Panc1 (cell line): ENCODE results near the gene SYT8. TPM values are rescaled to one million over a fixed set of nuclear protein-coding genes. Genes with fewer than 3 reads are reported as not detected.

Experiments used
- ATAC-seq: fragments of 200-7000 bp; cut with Tn5 transposase; 2 replicates; pipeline ENCODE4 v1.9.1; 2020; ENCODE audit warnings: mild to moderate bottlenecking, moderate library complexity
- BruUV-seq: library from RNA; stranded (reverse); fragments of 400-500 nt; replicated peaks from 2 replicates; lab custom pipeline; 2021; lab: Mats Ljungman, UMichigan
- CTCF ChIA-PET: fragments of 300-600 bp; sonication (Branson Sonifier 250); formaldehyde crosslinking; loops from one replicate; lab custom pipeline; 2022; ENCODE audit warnings: antibody characterized with exemption; lab: Charles Lee
- POLR2A ChIA-PET: fragments of 300-600 bp; sonication (Branson Sonifier 250); formaldehyde crosslinking; loops from one replicate; lab custom pipeline; 2022; ENCODE audit warnings: antibody characterized with exemption; lab: Charles Lee
- DNase-seq: peaks from one replicate; pipeline ENCODE4 v3.0.0-alpha.2; 2010; ENCODE audit warnings: low read depth, low spot score
- H3K27ac ChIP-seq: 2 replicates; pipeline ENCODE4 v1.5.1; 2011; ENCODE audit warnings: mild to moderate bottlenecking, low read length, inconsistent platforms
- H3K27me3 ChIP-seq: fragments of 200-500 bp; sonication (Bioruptor generic); 2 replicates; pipeline ENCODE4 v1.6.0; 2014; ENCODE audit warnings: low read length, inconsistent platforms; ENCODE audit not compliant: control insufficient read depth, insufficient read depth
- H3K36me3 ChIP-seq: fragments of 200-500 bp; sonication (Bioruptor generic); 2 replicates; pipeline ENCODE4 v1.5.1; 2014; ENCODE audit warnings: inconsistent platforms, mild to moderate bottlenecking, low read length, moderate library complexity; ENCODE audit not compliant: control insufficient read depth, insufficient read depth
- H3K4me1 ChIP-seq: 2 replicates; pipeline ENCODE4 v1.5.1; 2011; ENCODE audit warnings: inconsistent platforms, mild to moderate bottlenecking, low read length, moderate library complexity; ENCODE audit not compliant: control insufficient read depth, insufficient read depth
- H3K4me3 ChIP-seq, 2 experiments: 2 replicates each; pipeline ENCODE4 v1.5.1; 2011 to 2012; ENCODE audit warnings: low read depth in 2 of 2, low read length in 2 of 2, mild to moderate bottlenecking in 2 of 2, inconsistent platforms in 1 of 2, moderate library complexity in 1 of 2
- H3K9me3 ChIP-seq: fragments of 200-500 bp; sonication (Bioruptor generic); 2 replicates; pipeline ENCODE4 v1.5.1; 2014; ENCODE audit warnings: low read depth, mild to moderate bottlenecking, inconsistent platforms, low read length, moderate library complexity; ENCODE audit not compliant: control insufficient read depth, insufficient read depth
- CTCF ChIP-seq: fragments of 450-650 bp; IDR thresholded peaks from 2 replicates; pipeline ENCODE4 v1.5.1; 2017; ENCODE audit warnings: mild to moderate bottlenecking
- POLR2AphosphoS5 ChIP-seq: IDR thresholded peaks from 2 replicates; pipeline ENCODE4 v1.6.1; 2012; ENCODE audit warnings: mild to moderate bottlenecking, low read depth, low read length, moderate library complexity
- REST ChIP-seq, 2 experiments: IDR thresholded peaks; 2 replicates each; pipeline ENCODE4 v1.6.1; 2011 to 2012; ENCODE audit warnings: low read depth in 2 of 2, control low read depth in 1 of 2, low read length in 1 of 2, mild to moderate bottlenecking in 1 of 2, moderate library complexity in 1 of 2; ENCODE audit not compliant: insufficient read depth in 1 of 2
- SIN3A ChIP-seq: IDR thresholded peaks from 2 replicates; pipeline ENCODE4 v1.6.1; 2012; ENCODE audit warnings: low read depth, mild to moderate bottlenecking, low read length, moderate library complexity, borderline replicate concordance; ENCODE audit not compliant: insufficient read depth
- TCF7L2 ChIP-seq: IDR thresholded peaks from 2 replicates; pipeline ENCODE4 v1.6.1; 2011; ENCODE audit warnings: mild to moderate bottlenecking, low read depth, low read length, inconsistent platforms
- in situ Hi-C: cut with HindIII; loops from 2 replicates; pipeline ENCODE4 v1.10.0; 2016; ENCODE audit warnings: low sequenced_read_pairs, low pct_unique_long_range_greater_than_20kb
- intact Hi-C: fragments of 100-400 bp; cut with micrococcal nuclease; formaldehyde crosslinking; loops from one replicate; pipeline ENCODE4 v1.10.0; 2022; ENCODE audit not compliant: unreplicated experiment
- total RNA-seq: library from RNA; stranded (reverse); gene quantifications from one replicate; pipeline ENCODE4 v1.2.1, GENCODE V29; 2021; ENCODE audit not compliant: unreplicated experiment

Gene SYT8
- total RNA-seq, 1 experiment from 2014 or later = 3.5 TPM

- ATAC-seq (no peak), DNase-seq (no peak)
- H3K36me3 ChIP-seq = no peaks in the 10 kb centered on the region
- peak overlapping the region; percentile 99 for H3K27ac ChIP-seq
- TF ChIP-seq REST (IDR thresholded peaks at IDR 0.05; ENCODE audit: insufficient read depth in 1 of 2, low read depth in 2 of 2, low read length in 1 of 2) (no peak), SIN3A (no peak), TCF7L2 (no peak), POLR2AphosphoS5 (no peak), CTCF (no peak)
- no peak overlapping the region for H3K4me3 ChIP-seq
- ChIA-PET POLR2A (no interaction called here), CTCF (interaction anchor here (0.6 to 7.7 kb wide), 12 partner anchors 9 to 195 kb away, joined by 3 to 168 read pairs (median 10); no protein-coding TSS in a partner anchor)
- no TSS peak for BruUV-seq
- H3K27me3 ChIP-seq = no peaks in the 10 kb centered on the region
- peaks cover 86% of the 10 kb centered on the region for H3K4me1 ChIP-seq
- intact Hi-C loops = loop anchor here (5.0 kb wide), 1 partner anchor 69 kb away; the partner anchor contains the start of gene CTSD
- no peaks in the 10 kb centered on the region for H3K9me3 ChIP-seq
- in situ Hi-C loops = no loop called here
These were observed 3.2 kb upstream of the SYT8 start for GRCh38 chr11:1831338-1832210.

- ATAC-seq (peak; percentile 56), DNase-seq (no peak)
- POLR2A ChIA-PET = no interaction called here
- peak overlapping the region; percentile 99 for H3K27ac ChIP-seq
- CTCF ChIA-PET = interaction anchor here (0.5 to 7.7 kb wide), 47 partner anchors 8 to 1407 kb away, joined by 3 to 168 read pairs (median 6); partner anchors contain the start of genes CTSD, H19, KRTAP5-6 and MUC5AC
- no peaks in the 10 kb centered on the region for H3K27me3 ChIP-seq
- peak overlapping the region; percentile 17 to 40; a peak in 3 of 4 replicates for H3K4me3 ChIP-seq
- TF ChIP-seq POLR2AphosphoS5 = peak; percentile 25; the same call in 1 of the 2 replicates
- TF ChIP-seq CTCF = peak; percentile 100
- no peak; a peak in 1 of 4 replicates for TF ChIP-seq REST (IDR thresholded peaks at IDR 0.05; ENCODE audit: insufficient read depth in 1 of 2, low read depth in 2 of 2, low read length in 1 of 2)
- H3K9me3 ChIP-seq = no peaks in the 10 kb centered on the region
- H3K4me1 ChIP-seq = peaks cover 85% of the 10 kb centered on the region
- intact Hi-C loops = loop anchor here (5.0 kb wide), 1 partner anchor 70 kb away; the partner anchor contains the start of gene CTSD
- no TSS peak for BruUV-seq
- in situ Hi-C loops = no loop called here
- H3K36me3 ChIP-seq = no peaks in the 10 kb centered on the region
These were observed 2.4 kb upstream of the SYT8 start for GRCh38 chr11:1832211-1832919.
